GM19099 (cell line): ENCODE results near the gene CADM1.

Experiments
- POLR2A ChIP-seq: IDR thresholded peaks from 3 replicates; pipeline ENCODE4 v1.6.1; 2011; ENCODE audit warnings: low read depth; ENCODE audit not compliant: insufficient read length; ENCODE audit errors: extremely low read depth

CADM1 gene

GRCh38 chr11:115298300-115299012 is 205.8 kb downstream of the CADM1 start:
- no peak for TF ChIP-seq POLR2A

GRCh38 chr11:115297330-115297729 is 206.9 kb downstream of the CADM1 start:
- TF ChIP-seq POLR2A, result no peak

- no peak for TF ChIP-seq POLR2A
These were observed 212.9 kb downstream of the CADM1 start for GRCh38 chr11:115291325-115291724.

- no peak for TF ChIP-seq POLR2A
These were observed 213.3 kb downstream of the CADM1 start for GRCh38 chr11:115290893-115291292.

- no peak for TF ChIP-seq POLR2A
These were observed 213.7 kb downstream of the CADM1 start for GRCh38 chr11:115290479-115290878.

- no peak for TF ChIP-seq POLR2A
These were observed 216.9 kb downstream of the CADM1 start for GRCh38 chr11:115287266-115287665.

- no peak for TF ChIP-seq POLR2A
These were observed 217.6 kb downstream of the CADM1 start for GRCh38 chr11:115286614-115287013.

GRCh38 chr11:115284773-115285172 is 219.4 kb downstream of the CADM1 start:
- no peak for TF ChIP-seq POLR2A

- TF ChIP-seq POLR2A, result no peak
These were observed 221.3 kb downstream of the CADM1 start for GRCh38 chr11:115282923-115283322.

GRCh38 chr11:115280775-115281174 is 223.4 kb downstream of the CADM1 start:
- no peak for TF ChIP-seq POLR2A

GRCh38 chr11:115279813-115280761 is 224.1 kb downstream of the CADM1 start:
- TF ChIP-seq POLR2A, result no peak

GRCh38 chr11:115276799-115277198 is 227.4 kb downstream of the CADM1 start:
- TF ChIP-seq POLR2A, result no peak

- no peak for TF ChIP-seq POLR2A
These were observed 228.0 kb downstream of the CADM1 start for GRCh38 chr11:115276191-115276590.

- TF ChIP-seq POLR2A, result no peak
These were observed 229.2 kb downstream of the CADM1 start for GRCh38 chr11:115275045-115275444.

- TF ChIP-seq POLR2A, result no peak
These were observed 231.3 kb downstream of the CADM1 start for GRCh38 chr11:115272925-115273324.

GRCh38 chr11:115271643-115272042 is 232.6 kb downstream of the CADM1 start:
- TF ChIP-seq POLR2A, result no peak
